ENCODE measurements around the gene MIOS. TPM values are rescaled to one million over a fixed set of nuclear protein-coding genes. Genes with fewer than 3 reads are reported as not detected.

MIOS gene
- total RNA-seq, 4 donors from 2014 or later, result 37.6 to 65.6 (median 52.3) TPM

- DNase-seq (ENCODE audit: low spot score in 2 of 2), result no peak
- no peak overlapping the region for H3K4me3 ChIP-seq (ENCODE audit: low read depth, poor library complexity, severe bottlenecking)
- intact Hi-C loops (cut with DNase I; ENCODE audit: low total_unique reads), result no loop called here
Measured at GRCh38 chr7:7563813-7564212, 2.9 kb upstream of the MIOS start.

GRCh38 chr7:7564323-7564780, 2.3 kb upstream of the MIOS start:
- H3K4me3 ChIP-seq (ENCODE audit: low read depth, poor library complexity, severe bottlenecking), result no peak overlapping the region
- TF ChIP-seq CTCF (IDR thresholded peaks at IDR 0.05) (no peak), POLR2A (IDR thresholded peaks at IDR 0.05) (no peak)
- 58 to 63% methylated on average over 3 of the region's 3 CpGs for WGBS, 2 donors
- no peak for DNase-seq (ENCODE audit: low spot score in 2 of 2)
- intact Hi-C loops (cut with DNase I; ENCODE audit: low total_unique reads), result no loop called here

More at GRCh38 chr7:7563813-7564212, 2.9 kb upstream of the MIOS start:
- no peak for TF ChIP-seq POLR2A (IDR thresholded peaks at IDR 0.05)

GRCh38 chr7:7565018-7565680, 1.5 kb upstream of the MIOS start:
- WGBS, 2 donors, result 73 to 90% methylated on average over 4 of the region's 4 CpGs
- no peak for TF ChIP-seq POLR2A (IDR thresholded peaks at IDR 0.05)
- no peak for TF ChIP-seq CTCF (IDR thresholded peaks at IDR 0.05)
- intact Hi-C loops (cut with DNase I; ENCODE audit: low total_unique reads), result no loop called here
- DNase-seq (ENCODE audit: low spot score in 2 of 2), result no peak
- no peak overlapping the region for H3K4me3 ChIP-seq (ENCODE audit: low read depth, poor library complexity, severe bottlenecking)

- intact Hi-C loops (cut with DNase I; ENCODE audit: low total_unique reads), result no loop called here
- H3K4me3 ChIP-seq (ENCODE audit: low read depth, poor library complexity, severe bottlenecking), result no peak overlapping the region
- TF ChIP-seq CTCF (IDR thresholded peaks at IDR 0.05), result no peak
- no peak for TF ChIP-seq POLR2A (IDR thresholded peaks at IDR 0.05)
- DNase-seq (ENCODE audit: low spot score in 2 of 2), result no peak
- WGBS, 2 donors, result 71 to 77% methylated on average over 26 of the region's 26 CpGs
Measured at GRCh38 chr7:7565746-7566650, 686 bp upstream of the MIOS start.

GRCh38 chr7:7567898-7568531, 1.3 kb downstream of the MIOS start:
- H3K4me3 ChIP-seq (ENCODE audit: low read depth, poor library complexity, severe bottlenecking), result no peak overlapping the region
- TF ChIP-seq POLR2A (IDR thresholded peaks at IDR 0.05), result no peak
- TF ChIP-seq CTCF (IDR thresholded peaks at IDR 0.05), result no peak
- no peak for DNase-seq (ENCODE audit: low spot score in 2 of 2)
- intact Hi-C loops (cut with DNase I; ENCODE audit: low total_unique reads), result no loop called here
- 40 to 49% methylated on average over 2 of the region's 2 CpGs for WGBS, 2 donors

GRCh38 chr7:7568553-7568952, 1.9 kb downstream of the MIOS start:
- WGBS, 2 donors, result 85 to 88% methylated on average over 4 of the region's 4 CpGs
- TF ChIP-seq CTCF (IDR thresholded peaks at IDR 0.05) (no peak), POLR2A (IDR thresholded peaks at IDR 0.05) (no peak)
- H3K4me3 ChIP-seq (ENCODE audit: low read depth, poor library complexity, severe bottlenecking), result no peak overlapping the region
- DNase-seq (ENCODE audit: low spot score in 2 of 2), result no peak
- intact Hi-C loops (cut with DNase I; ENCODE audit: low total_unique reads), result no loop called here
